Stimulated activated CD4-positive, alpha-beta T cell treated with anti-CD3 and anti-CD28 coated beads, Interleukin-12 subunit alpha, Interleukin-12 subunit beta, amount 100 ng/mL, for 4 hours (primary cell): Measurements from ENCODE around the gene WDR5B.
"Not testable (repeated sequence)": the region's sequence is repeated elsewhere in the genome, so short reads cannot be mapped to it uniquely, and the experiment has no call there.

Source experiments
- DNase-seq: peaks from one replicate; pipeline ENCODE4 v3.0.0-alpha.2; 2020

Gene WDR5B

DNA sequence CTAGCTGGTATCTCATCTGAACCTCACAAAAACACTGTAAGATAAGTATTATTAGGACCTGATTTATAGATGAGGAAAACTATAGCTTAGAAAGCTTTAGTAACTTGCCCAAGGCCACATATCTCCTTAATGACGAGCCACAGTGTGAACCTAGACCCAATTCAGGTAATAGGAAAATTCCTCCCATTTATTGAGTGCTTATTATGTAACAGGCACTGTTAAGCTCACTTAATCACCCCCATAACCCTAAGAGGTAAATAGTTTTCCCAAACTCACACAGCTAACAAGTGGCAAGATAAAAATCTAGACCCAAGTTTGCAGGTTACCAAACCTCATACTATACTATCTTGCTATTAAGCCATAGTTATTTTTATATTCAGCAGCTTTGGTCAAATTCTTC, 7.9 kb downstream of the WDR5B start:
- no peak for DNase-seq

DNA sequence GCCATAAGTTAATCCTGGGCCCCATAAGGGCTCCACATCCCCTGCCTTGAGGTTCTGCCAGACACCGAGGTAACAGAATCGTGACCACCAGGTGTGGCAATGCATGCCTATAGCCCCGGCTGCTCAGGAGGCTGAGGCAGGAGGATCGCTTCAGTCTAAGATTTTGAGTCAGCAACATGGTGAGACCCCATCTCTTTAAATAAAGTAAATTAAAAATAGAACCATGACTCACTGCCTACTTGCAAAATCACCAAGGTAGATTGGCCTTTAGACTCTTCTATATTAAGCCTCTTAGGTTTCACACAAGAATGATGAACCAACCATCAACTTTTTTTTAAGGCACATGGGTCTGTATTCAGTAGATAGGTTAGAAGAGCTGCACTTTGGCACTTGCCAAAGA, 9.7 kb downstream of the WDR5B start:
- no peak for DNase-seq

DNA sequence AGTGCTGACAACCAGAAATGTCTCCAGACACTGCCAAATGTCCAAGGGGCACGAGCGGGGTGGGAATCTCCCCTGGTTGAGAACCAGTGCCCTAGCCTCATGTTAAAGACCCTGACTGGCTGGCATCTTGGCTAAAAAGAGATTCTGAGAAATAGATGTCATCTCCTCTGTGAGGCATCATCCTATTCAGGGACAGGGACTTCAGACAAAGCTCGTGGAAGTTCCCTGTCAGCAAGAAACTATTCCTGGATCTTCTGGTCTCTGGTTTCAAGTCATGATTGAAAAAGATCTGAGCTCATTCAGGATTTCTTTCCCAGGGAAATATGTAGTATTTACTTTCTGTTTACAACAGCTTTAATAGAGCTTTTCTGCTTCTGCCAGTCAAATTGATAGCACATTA, 10.8 kb downstream of the WDR5B start:
- DNase-seq, result no peak

DNA sequence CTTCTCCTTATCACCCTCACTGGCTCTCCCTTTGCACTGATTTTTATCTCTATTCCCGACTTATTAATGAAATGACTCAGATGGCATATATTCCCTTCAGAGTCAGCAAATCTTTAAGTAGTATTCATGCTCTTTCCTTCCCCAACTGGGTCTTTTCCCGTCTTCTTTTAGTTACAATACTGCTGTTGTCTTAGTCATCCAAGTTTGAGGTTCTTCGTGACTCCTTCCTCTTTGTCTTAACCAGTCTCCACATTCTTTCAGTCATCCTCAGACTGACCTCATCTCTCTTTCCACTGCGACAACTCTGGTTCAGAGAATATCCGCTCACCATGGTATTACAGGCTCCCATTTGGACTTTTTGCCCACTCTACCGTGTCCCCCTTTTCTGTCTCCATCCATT, 12.4 kb downstream of the WDR5B start:
- DNase-seq, result no peak

DNA sequence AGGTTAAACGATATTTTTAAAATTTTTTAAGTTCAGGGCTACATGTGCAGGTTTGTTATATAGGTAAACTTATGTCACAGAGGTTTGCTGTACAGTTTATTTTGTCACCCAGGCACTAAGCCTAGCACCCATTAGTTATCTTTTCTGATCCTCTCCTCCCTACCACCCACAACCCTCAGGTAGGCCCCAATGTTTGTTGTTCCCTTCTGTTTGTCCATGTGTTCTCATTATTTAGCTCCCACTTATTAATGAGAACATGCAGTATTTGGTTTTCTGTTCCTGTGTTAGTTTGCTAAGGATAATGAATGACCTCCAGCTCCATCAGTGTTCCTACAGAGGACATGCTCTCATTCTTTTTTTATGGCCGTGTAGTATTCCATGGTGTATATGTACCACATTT, 16.9 kb downstream of the WDR5B start:
- no peak for DNase-seq

DNA sequence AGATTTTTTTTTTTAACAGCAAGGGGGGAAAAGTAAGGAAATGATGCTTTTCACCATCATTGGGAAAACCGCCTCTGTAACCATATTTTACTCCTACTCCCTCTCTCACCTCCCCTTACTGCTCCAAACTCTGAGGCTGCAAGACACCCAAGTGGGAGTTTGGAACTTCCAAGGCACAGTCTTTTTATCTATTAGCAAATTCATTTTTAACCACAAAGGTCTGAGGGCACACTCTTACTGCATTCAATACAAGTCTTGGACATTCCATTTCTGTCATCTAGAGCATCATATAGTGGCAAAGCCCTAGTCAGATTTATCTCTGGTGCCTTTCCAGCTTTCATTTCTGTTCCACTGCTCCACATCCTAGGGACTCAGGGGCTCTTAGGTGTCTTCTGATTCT, 18.7 kb downstream of the WDR5B start:
- no peak for DNase-seq

DNA sequence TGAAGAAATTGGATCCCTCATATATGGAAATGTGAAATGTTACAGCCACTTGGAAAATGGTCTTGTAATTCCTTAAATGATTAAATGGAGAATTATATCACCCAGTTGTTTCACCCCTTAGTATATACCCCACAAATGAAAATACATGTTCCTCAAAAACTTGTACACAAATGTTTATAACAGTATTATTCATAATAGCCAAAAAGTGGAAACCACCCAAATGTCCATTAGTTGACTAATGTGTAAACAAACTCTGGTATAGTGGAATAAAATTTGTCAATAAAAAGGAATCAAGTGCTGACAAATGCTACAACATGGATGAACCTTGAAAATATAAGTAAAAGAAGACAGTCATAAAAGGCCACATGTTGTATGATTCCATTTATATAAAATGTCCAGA, 19.4 kb downstream of the WDR5B start:
- DNase-seq, result no peak

DNA sequence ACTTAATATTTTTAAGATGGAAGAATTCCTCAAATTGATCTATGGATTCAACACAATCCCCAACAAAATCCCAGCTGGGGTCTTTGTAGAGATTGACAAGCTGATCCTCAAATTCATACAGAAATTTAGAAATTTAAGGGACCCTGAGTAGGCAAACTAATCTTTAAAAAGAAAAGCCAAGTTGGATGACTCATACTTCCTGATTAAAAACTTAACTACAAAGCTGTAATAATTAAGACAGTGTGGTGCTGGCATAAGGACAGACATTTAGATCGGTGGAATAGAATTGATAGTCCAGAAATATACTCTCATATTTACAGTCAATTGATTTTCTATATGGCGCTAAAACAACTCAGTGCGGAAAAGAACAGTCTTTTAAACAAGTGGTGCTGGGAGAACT, 20.3 kb downstream of the WDR5B start:
- DNase-seq, result no peak

DNA sequence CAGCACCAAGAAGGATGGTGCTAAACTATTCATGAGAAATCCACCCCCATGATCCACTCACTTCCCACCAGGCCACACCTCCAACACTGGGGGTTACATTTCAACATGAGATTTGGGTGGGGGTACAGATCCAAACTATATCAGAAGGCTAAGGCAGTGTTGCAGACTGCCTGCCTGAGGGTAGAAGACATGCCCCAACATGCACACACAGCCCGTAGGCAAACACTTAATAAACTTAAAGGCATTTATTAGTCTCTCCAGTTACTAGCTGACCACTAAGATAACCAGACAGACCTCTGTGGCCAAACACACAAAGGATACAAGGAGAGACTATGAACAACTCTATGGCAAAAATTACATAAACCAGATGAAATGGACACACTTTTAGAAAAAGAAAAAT, 21.7 kb downstream of the WDR5B start:
- DNase-seq, result no peak

DNA sequence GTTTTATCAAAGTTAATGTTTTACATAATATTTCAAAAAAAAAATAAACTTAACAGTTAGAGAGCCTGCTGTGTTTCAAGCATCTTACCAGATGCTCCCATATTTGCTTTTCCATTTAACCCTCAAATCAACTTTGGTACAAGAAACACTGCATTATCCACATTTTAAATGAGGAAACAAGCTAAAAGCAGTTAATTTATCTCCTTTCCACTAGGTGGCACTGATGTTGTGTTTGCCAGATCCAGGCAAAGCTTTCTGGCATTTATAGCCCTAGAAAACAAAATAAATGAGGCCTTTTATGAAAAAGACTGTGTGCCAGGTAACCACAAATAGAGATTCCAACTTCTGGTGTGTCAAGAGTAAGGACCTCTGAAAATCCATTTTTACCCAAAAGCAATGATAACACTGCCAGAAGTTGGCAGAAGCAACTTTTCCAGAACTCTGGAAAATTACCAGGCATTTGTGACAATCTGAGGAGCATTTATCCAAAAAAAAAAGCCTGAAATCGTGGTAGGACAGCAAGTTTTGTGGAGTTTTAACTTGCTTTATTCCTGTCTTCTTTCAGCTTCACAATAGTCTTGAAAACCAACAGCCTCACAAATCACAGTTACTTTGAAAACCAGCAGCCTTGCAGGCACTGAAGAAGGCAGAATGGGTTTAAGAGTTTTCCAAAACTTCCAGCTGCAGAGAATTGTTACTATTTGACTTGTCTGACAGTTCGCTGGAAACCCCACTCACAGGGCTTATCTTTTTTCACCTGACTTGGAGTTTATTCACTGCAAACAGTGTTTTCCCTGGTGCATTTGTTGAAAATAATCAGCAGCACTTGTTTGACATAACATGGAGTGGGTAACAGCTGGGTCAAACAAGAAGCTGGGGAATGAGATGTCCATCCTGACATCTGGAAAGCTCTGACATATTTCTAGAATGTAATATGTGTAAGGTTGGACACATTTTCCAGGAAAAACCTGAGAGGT, 22.7 kb downstream of the WDR5B start:
- no peak for DNase-seq

DNA sequence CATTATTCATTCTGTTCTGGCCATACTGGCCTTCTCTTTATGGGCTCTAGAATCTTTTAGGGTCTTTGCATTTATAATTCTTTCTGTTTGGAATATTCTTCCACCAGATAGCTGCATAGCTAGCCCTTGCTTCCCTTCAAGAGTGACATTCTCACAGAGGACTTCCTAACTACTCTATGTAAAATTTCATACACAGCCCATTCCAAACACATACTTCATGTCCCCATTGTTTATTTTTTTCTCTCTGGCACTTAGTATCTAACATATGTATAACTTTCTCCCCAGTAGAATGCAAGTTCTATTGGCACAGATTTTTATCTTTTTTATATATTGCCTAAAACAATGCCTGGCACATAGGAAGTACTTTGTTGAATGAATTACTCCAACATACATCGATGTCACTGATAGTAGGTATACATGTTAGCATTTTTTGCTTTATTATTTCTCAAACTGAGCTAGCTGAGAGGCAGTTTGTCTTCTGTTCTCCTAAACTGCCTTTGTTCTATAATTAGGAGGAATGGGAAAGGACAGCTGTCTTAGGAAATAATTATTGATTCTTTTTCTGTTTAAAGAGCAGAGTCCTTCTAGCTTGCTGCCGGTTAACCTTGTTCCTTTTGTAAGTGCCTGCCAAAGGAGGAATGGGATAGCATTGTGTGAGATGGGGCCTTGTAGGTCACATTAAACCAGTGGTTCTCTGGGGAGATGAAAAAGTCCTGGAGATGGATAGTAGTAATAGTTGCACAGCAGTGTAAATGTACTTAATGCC, 24.0 kb downstream of the WDR5B start:
- no peak for DNase-seq

DNA sequence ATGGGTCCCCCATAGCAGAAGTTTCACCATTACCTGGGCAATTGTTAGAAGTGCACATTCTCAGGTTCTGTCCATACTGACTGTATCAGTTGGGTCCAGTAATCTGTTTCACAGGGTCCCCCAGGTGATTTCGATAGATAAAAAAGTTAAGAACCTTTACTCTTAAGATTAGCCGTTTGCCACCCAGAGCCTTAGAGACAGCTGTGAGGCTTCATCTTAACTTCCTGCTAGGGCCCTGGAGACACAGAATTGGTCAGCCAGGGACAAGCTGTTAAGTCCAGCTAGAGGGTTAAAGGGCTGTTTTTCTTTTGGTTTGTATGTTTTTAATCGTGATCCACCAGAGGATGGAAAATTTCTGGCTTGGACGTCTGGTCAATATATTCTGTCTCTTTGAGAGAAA, 25.2 kb downstream of the WDR5B start:
- no peak for DNase-seq

DNA sequence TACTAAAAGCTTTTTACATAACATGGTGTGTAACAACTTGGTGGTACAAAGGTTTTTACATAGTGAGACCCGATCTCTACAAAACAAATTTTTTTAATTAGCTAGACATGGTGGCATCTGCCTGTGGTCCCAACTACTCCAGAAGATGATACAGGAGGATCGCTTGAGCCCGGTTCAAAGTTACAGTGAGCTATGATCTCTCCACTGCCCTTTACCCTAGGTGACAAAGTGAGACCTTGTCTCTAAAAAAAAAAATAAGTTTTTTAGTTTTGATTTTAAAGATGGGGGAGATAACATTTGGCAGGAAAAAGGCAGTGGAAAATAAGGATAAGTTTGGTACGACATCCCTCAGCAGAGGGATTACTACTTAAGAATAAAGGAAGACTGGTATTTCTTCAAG, 26.0 kb downstream of the WDR5B start:
- DNase-seq, result no peak

DNA sequence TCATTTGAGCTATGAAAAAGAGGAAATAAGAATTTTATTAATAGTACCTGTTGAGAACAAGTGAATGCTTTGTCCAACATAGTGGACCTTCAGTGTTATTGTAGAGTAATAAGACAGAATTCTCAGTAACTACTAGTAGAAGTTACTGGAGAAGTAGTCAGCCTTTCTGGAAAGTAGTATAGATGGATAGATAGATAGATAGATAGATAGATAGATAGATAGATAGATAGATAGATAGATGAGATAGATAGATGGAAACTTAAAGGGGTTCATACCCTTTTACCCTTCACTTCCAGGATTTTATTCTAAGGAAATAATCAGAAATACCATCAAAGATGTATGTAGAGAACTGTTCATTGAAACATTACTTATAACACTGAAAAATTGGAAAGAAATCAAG, 26.7 kb downstream of the WDR5B start:
- DNase-seq, result no peak

DNA sequence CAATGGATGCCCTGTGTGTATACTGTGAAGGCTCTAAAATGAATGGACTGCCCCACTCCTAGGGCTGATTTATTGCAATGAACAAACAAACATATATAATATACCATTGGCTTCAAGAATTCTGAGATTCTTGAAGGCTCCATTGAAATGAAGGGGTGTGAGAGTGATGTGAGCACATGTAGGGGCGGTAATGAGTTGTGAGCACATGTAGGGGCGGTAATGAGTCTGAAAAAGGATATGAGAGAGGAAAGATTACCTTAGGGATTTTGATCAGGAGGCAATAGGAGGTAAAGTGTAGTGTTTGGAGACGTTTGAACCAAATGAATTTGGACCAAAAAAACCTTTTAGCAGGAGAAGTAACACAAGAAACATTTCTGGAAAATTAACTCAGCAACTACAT, 28.2 kb downstream of the WDR5B start:
- DNase-seq, result no peak

DNA sequence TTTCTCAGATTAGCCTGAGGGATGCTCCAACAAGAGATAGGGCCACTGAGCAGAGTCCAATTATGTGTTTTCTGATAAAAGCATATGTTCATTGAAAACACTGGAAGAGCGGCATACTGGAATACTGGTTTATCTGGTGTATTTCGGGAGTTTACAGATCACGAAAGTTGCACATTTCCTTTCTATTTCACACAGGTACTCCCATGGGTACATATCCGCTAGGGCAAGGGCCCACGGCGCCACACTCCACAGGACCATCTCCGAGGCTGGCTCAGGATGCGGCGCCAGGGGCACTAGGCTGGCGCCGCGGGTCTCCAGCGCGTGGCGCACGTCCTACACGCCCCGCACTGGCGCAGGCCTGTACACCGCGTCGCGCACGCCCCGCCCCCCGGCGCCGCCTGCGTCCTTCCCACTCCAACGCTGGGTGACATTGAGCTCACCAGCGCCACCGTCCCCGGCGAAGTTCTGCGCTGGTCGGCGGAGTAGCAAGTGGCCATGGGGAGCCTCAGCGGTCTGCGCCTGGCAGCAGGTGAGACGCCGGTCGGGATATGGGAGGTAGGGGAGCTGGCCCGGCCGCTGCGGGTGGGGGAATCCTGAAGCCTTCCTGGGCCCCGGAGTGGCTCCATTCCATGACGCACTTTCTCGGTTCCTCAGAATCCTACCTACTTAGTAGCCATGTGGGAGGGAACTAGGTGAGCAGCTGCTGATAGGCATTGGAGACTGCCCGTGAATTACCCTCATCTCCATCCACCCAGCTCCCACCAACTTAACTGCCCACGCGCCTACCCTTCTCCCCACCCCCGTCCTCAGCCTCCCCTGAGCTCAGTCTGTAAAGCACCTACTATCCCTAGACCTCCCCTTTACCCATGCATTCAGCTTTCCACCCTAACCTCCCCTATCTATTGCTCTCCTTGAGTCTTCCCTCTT, 31.8 kb downstream of the WDR5B start, which contains the start of gene FAM162A:
Gene FAM162A (plus strand): TSS at position 412 of the 927 bp plus-strand sequence. CDS start 84 bp downstream, at position 496.
- peak; percentile 92 for DNase-seq

DNA sequence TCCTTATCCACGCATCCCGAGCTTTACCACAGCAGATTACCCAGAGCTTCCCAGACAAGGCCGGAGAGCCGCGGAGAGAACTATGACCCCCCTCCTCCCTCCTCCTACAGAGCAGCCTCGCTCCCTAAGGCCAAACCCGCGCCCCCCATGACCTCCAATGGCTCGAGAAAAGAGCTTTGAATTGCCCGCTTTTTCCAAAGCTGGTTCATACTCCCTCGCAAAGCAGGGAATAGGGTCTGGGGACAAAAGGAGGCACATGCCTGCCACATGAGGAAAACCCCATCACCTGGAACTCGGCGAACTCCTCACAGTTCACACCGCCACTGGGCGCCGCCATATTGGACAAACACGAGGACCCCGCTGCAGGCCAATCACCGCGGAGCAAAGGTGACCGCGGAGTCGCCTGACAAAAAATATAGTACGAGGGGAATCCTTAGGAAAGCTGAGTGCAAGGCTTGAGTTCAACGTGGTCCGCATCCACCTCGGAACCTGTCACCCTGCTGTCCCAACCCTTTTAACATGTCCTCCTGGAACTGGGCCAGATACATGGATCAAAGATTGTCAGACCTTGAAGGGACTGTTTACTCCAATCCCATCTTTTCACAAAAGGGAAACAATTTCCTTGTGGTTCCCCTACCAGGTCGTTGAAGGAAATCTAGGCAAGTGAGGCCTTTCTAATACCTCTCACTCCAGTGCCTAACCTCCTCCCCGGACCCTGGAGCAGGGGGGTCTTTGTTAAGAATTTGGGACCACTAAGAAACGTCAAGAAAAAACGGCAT, 32.8 kb downstream of the WDR5B start, which contains the start of gene MIX23:
Gene MIX23 (minus strand): TSS at position 344 of the 779 bp plus-strand sequence. CDS start 7 bp downstream, at position 337.
- peak; percentile 83 for DNase-seq

DNA sequence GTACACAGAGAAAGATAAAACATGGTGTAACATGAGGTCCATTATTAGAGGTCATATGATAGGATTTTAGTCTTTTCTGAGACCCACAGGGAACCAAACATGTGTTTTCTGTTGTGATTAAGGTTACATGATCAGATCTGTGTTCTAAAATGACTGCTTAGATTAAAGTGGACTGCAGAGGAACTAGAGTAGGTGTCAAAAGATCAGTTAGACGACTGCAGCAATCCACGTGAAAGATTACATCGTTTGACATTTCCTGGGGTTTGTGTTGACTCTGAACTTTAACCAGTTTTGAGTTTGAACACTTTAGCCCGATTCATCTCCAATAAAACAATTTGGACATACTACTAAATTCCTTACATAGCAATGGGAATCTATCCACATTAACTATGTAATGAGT, 37.9 kb downstream of the WDR5B start:
- no peak for DNase-seq

DNA sequence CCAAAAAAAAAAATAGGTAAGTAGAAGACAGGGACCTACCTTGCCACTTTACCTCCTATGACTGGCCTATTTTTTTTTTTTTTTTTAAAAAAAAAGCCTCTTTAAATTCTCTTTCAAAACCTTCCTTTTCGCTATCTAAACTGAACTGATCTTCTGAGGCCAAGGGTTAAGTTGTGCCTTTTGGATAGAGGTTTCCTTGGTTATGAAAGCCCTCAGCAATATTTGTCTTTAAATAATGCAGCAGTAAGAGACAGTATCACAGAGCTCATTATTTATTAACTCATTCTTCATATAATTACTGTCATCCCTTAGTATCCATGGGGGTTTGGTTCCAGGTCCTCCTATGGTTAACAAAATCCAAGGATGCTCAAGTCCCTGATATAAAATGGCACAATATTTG, 41.8 kb downstream of the WDR5B start:
- DNase-seq, result no peak

DNA sequence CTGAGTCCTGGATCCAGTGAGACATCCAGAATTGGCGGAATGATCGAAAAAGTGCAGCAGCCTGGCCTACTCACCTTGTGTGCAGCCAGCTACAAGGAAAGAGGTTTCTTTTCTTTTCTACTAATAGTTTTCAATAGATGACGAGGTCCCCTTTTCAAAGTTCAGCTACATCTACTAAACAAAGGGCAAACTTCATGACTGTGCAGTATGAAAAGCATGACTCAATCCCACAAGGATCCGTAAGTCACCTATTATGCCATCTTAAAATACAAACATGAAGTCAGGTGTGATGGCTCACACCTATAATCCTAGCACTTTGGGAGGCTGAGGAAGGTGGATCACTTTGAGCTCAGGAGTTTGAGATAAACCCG, 49.5 kb downstream of the WDR5B start:
- DNase-seq, result no peak

DNA sequence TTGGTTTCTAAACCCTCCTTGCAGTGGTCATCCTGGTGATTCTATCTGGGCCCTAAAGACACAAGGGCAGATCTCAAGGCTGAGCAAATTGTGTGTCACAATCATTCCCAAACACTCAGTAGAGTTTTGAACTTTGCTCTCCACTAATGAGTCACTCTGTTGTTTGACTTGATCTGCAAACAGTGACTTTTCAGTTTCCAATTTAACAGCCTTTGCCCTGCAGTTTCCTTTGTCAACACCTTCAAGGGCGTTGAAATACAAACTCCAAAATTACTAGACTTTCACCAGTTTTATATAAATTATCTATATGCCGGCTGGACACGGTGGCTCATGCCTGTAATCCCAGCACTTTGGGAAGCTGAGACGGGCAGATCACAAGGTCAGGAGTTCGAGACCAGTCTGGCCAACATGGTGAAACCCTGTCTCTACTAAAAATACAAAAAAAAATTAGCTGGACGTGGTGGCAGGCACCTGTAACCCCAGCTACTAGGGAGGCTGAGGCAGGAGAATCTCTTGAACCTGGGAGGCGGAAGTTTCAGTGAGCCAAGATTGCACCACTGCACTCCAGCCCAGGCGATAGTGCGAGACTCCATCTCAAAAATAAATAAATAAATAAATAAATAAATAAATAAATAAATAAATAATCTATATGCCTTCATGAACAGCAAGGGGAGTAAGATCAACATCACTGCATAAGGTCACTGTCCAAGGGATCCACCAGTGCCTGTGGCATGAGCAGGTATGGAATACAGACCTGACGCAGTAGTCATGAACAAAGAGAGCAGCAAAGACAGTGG, 50.1 kb downstream of the WDR5B start:
- DNase-seq, result not testable (repeated sequence)
